ENCODE measurements around the gene METTL5. TPM values are rescaled to one million over a fixed set of nuclear protein-coding genes. Genes with fewer than 3 reads are reported as not detected.

METTL5 gene
- total RNA-seq, 1 experiment from 2014 or later: 94.7 TPM

DNA sequence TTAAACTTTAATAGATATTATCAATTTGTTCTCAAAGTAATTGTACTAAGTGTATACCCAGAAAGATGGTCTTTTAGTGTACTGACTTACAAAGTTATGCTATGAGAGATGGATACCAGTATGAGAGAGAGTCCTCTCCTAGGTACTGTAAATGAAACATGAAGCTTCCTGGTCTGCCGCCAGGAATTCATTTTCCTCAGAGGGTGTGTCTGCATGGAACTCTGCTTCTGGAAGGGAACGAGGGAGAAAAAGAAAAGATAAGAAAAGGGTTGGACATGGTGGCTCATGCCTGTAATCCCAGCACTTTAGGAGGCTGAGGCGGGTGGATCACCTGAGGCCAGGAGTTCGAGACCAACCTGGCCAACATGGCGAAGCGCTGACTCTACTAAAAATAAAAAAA lies 28.3 kb downstream of the METTL5 start:
- WGBS (ENCODE audit: extremely low coverage, insufficient read length, low lambda C conversion rate): no CpG with 5 or more reads among the region's 6 CpGs
- peak overlapping the region in 1 of 3 experiments; percentile 10; a peak in 1 of 7 replicates for H3K27ac Mint-ChIP-seq
- no peak for DNase-seq

More for the DNA sequence above, 28.3 kb downstream of the METTL5 start:
- Histone ChIP-seq H4K8ac (replicated peaks; ENCODE audit: insufficient read length, low read depth, low read length) (no peak overlapping the region), H3K4me1 (ENCODE audit: insufficient read depth, low read length) (peaks cover 3% of the 10 kb centered on the region; the same call in 1 of the 2 replicates), H2BK15ac (ENCODE audit: low read depth, low read length) (no peak overlapping the region), H3K27ac (ENCODE audit: insufficient read length, low read depth, low read length) (no peak overlapping the region), H3K23me2 (ENCODE audit: insufficient read length, low read depth, low read length, poor library complexity, severe bottlenecking) (peaks cover 3% of the 10 kb centered on the region), H3K9ac (ENCODE audit: extremely low read depth, insufficient read length, low read length) (no peak overlapping the region), H3K79me1 (ENCODE audit: insufficient read depth, low read depth, low read length, poor library complexity, severe bottlenecking) (peaks cover 3% of the 10 kb centered on the region), H4K5ac (ENCODE audit: insufficient read length, low read depth, low read length) (no peak overlapping the region), H3K56ac (ENCODE audit: insufficient read length, low read depth, low read length) (no peak overlapping the region), H3K9me3 (ENCODE audit: control insufficient read depth, low read depth, low read length) (no peaks in the 10 kb centered on the region), H4K91ac (ENCODE audit: insufficient read length, low read depth, low read length) (no peak overlapping the region), H2BK120ac (ENCODE audit: low read depth, low read length, poor library complexity, severe bottlenecking) (no peak overlapping the region), H3K4me2 (ENCODE audit: insufficient read depth, insufficient read length, low read length) (no peak overlapping the region), H3K18ac (ENCODE audit: insufficient read length, low read depth, low read length) (no peak overlapping the region), H3K4ac (ENCODE audit: low read depth, low read length) (no peak overlapping the region), H3K14ac (ENCODE audit: insufficient read depth, low read length) (no peak overlapping the region), H3T11ph (ENCODE audit: low read length) (no peak overlapping the region), H4K20me1 (ENCODE audit: control insufficient read depth, insufficient read depth, insufficient read length) (no peaks in the 10 kb centered on the region), H2AFZ (ENCODE audit: low read length) (no peak overlapping the region), H3K79me2 (ENCODE audit: insufficient read depth, low read length) (peaks cover 9% of the 10 kb centered on the region; the same call in 1 of the 2 replicates), H2BK20ac (ENCODE audit: low read depth, low read length, poor library complexity, severe bottlenecking) (no peak overlapping the region), H2AK5ac (ENCODE audit: insufficient read length, low read length) (no peak overlapping the region), H2BK12ac (ENCODE audit: insufficient read length, low read depth, low read length) (no peak overlapping the region), H3K27me3 (ENCODE audit: insufficient read depth, low read length) (no peaks in the 10 kb centered on the region), H2BK5ac (ENCODE audit: insufficient read length, low read length) (no peak overlapping the region), H3K23ac (ENCODE audit: insufficient read length, low read depth, low read length) (no peak overlapping the region)
- H3K27me3 Mint-ChIP-seq (ENCODE audit: low read depth): no peaks in the 10 kb centered on the region
- no peaks in the 10 kb centered on the region; a peak in 1 of 5 replicates for H3K9me3 Mint-ChIP-seq
- TF ChIP-seq, protein P1, sequence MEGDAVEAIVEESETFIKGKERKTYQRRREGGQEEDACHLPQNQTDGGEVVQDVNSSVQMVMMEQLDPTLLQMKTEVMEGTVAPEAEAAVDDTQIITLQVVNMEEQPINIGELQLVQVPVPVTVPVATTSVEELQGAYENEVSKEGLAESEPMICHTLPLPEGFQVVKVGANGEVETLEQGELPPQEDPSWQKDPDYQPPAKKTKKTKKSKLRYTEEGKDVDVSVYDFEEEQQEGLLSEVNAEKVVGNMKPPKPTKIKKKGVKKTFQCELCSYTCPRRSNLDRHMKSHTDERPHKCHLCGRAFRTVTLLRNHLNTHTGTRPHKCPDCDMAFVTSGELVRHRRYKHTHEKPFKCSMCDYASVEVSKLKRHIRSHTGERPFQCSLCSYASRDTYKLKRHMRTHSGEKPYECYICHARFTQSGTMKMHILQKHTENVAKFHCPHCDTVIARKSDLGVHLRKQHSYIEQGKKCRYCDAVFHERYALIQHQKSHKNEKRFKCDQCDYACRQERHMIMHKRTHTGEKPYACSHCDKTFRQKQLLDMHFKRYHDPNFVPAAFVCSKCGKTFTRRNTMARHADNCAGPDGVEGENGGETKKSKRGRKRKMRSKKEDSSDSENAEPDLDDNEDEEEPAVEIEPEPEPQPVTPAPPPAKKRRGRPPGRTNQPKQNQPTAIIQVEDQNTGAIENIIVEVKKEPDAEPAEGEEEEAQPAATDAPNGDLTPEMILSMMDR (conservative IDR thresholded peaks at IDR 0.05): no peak
- H3K4me1 Mint-ChIP-seq: peaks cover 23 to 31% of the 10 kb centered on the region in 2 experiments
- H3K4me3 Mint-ChIP-seq: no peak overlapping the region
- H3K36me3 Mint-ChIP-seq (ENCODE audit: insufficient read depth in 1 of 3, low read depth in 3 of 3): peaks cover 4 to 12% (median 9%) of the 10 kb centered on the region in 3 experiments; a peak in 6 of 7 replicates

Data from H9 (cell line).